ENCODE results near the gene MYOG.
A peak's percentile ranks its signal among the peaks of the same experiment; 100 is the strongest.

DNA sequence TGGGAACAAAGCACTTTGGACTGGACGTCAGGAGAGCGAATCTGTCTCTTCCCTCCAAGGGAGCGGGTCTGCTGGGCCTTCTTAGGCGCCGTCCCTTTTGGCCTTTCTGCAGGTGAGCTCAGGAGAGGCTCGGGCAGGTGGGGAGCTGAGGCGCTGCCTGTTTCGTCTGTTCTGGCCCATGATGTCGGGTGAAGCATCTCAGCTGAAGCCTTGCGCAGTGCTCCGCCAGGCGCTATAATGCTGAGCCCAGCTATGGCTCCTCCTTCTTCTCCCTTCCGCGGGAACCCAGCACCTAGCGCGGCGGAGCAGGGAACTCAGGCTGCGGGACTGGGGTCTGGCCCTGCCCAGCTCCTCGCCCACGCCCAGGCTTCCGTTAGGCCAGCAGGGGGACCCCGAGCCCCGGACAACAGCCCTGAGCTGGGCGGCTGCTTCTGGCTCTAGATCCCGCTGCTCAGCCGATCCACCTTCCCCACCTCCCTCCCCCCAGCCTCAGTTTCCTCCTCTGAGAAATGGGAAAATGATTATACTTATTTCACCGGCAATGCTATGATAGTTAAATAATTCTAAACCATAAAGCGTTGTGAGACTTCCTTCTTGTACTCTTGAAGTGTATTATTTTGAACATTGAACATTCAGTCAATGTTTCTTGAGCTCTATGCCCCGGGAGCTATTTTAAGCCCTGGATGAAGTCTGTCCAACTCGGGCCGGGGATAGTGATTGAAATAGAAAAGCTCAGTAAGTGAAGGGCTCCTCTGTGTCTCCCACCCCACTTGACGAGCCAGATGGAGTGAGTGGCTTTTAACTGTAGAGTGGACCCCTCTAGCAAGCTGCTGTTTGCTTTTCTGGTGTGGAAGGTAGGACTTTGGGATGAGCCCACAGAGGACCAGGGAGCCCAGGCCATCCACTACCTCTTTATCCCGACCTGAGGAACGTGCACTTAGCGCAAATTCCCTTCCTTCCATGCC is 32.1 kb upstream of the MYOG start:
- TF ChIP-seq, protein P1, sequence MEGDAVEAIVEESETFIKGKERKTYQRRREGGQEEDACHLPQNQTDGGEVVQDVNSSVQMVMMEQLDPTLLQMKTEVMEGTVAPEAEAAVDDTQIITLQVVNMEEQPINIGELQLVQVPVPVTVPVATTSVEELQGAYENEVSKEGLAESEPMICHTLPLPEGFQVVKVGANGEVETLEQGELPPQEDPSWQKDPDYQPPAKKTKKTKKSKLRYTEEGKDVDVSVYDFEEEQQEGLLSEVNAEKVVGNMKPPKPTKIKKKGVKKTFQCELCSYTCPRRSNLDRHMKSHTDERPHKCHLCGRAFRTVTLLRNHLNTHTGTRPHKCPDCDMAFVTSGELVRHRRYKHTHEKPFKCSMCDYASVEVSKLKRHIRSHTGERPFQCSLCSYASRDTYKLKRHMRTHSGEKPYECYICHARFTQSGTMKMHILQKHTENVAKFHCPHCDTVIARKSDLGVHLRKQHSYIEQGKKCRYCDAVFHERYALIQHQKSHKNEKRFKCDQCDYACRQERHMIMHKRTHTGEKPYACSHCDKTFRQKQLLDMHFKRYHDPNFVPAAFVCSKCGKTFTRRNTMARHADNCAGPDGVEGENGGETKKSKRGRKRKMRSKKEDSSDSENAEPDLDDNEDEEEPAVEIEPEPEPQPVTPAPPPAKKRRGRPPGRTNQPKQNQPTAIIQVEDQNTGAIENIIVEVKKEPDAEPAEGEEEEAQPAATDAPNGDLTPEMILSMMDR (conservative IDR thresholded peaks at IDR 0.05; ENCODE audit: low read depth in 2 of 2), result peak; percentile 76 to 98
- TF ChIP-seq POLR2AphosphoS5 (IDR thresholded peaks at IDR 0.05; ENCODE audit: low read depth) (no peak), CREB1 (CRISPR knock-in tag; IDR thresholded peaks at IDR 0.05; ENCODE audit: low read depth) (no peak), EZH2phosphoT487 (IDR thresholded peaks at IDR 0.05; ENCODE audit: unreplicated experiment) (no peak), EZH2 (IDR thresholded peaks at IDR 0.05; ENCODE audit: low read depth, unreplicated experiment) (no peak), NANOG (IDR thresholded peaks at IDR 0.05; ENCODE audit: borderline replicate concordance) (no peak)
- TF ChIP-seq, protein P2, sequence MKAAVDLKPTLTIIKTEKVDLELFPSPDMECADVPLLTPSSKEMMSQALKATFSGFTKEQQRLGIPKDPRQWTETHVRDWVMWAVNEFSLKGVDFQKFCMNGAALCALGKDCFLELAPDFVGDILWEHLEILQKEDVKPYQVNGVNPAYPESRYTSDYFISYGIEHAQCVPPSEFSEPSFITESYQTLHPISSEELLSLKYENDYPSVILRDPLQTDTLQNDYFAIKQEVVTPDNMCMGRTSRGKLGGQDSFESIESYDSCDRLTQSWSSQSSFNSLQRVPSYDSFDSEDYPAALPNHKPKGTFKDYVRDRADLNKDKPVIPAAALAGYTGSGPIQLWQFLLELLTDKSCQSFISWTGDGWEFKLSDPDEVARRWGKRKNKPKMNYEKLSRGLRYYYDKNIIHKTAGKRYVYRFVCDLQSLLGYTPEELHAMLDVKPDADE (IDR thresholded peaks at IDR 0.05), result no peak
- TF ChIP-seq, protein P3, sequence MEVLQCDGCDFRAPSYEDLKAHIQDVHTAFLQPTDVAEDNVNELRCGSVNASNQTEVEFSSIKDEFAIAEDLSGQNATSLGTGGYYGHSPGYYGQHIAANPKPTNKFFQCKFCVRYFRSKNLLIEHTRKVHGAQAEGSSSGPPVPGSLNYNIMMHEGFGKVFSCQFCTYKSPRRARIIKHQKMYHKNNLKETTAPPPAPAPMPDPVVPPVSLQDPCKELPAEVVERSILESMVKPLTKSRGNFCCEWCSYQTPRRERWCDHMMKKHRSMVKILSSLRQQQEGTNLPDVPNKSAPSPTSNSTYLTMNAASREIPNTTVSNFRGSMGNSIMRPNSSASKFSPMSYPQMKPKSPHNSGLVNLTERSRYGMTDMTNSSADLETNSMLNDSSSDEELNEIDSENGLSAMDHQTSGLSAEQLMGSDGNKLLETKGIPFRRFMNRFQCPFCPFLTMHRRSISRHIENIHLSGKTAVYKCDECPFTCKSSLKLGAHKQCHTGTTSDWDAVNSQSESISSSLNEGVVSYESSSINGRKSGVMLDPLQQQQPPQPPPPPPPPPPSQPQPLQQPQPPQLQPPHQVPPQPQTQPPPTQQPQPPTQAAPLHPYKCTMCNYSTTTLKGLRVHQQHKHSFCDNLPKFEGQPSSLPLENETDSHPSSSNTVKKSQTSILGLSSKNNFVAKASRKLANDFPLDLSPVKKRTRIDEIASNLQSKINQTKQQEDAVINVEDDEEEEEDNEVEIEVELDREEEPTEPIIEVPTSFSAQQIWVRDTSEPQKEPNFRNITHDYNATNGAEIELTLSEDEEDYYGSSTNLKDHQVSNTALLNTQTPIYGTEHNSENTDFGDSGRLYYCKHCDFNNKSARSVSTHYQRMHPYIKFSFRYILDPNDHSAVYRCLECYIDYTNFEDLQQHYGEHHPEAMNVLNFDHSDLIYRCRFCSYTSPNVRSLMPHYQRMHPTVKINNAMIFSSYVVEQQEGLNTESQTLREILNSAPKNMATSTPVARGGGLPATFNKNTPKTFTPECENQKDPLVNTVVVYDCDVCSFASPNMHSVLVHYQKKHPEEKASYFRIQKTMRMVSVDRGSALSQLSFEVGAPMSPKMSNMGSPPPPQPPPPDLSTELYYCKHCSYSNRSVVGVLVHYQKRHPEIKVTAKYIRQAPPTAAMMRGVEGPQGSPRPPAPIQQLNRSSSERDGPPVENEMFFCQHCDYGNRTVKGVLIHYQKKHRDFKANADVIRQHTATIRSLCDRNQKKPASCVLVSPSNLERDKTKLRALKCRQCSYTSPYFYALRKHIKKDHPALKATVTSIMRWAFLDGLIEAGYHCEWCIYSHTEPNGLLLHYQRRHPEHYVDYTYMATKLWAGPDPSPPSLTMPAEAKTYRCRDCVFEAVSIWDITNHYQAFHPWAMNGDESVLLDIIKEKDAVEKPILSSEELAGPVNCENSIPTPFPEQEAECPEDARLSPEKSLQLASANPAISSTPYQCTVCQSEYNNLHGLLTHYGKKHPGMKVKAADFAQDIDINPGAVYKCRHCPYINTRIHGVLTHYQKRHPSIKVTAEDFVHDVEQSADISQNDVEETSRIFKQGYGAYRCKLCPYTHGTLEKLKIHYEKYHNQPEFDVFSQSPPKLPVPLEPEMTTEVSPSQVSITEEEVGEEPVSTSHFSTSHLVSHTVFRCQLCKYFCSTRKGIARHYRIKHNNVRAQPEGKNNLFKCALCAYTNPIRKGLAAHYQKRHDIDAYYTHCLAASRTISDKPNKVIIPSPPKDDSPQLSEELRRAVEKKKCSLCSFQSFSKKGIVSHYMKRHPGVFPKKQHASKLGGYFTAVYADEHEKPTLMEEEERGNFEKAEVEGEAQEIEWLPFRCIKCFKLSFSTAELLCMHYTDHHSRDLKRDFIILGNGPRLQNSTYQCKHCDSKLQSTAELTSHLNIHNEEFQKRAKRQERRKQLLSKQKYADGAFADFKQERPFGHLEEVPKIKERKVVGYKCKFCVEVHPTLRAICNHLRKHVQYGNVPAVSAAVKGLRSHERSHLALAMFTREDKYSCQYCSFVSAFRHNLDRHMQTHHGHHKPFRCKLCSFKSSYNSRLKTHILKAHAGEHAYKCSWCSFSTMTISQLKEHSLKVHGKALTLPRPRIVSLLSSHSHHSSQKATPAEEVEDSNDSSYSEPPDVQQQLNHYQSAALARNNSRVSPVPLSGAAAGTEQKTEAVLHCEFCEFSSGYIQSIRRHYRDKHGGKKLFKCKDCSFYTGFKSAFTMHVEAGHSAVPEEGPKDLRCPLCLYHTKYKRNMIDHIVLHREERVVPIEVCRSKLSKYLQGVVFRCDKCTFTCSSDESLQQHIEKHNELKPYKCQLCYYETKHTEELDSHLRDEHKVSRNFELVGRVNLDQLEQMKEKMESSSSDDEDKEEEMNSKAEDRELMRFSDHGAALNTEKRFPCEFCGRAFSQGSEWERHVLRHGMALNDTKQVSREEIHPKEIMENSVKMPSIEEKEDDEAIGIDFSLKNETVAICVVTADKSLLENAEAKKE (CRISPR knock-in tag; IDR thresholded peaks at IDR 0.05), result no peak
